ENCODE results near the gene CARD6. TPM values are rescaled to one million over a fixed set of nuclear protein-coding genes. Genes with fewer than 3 reads are reported as not detected.

CARD6 gene
- total RNA-seq, 1 experiment from 2014 or later: 0.49 TPM

GRCh38 chr5:40909723-40910122 is 68.6 kb downstream of the CARD6 start:
- no peaks in the 10 kb centered on the region for H3K27me3 ChIP-seq (ENCODE audit: control insufficient read depth, insufficient read depth, low read length)
- no peak overlapping the region for H3K27ac ChIP-seq (ENCODE audit: low read length)
- POLR2A ChIA-PET: no interaction called here
- DNase-seq (ENCODE audit: low read depth, low spot score) (no peak), ATAC-seq (no peak)
- H3K9me3 ChIP-seq (ENCODE audit: control insufficient read depth, insufficient read depth, low read depth, low read length): no peaks in the 10 kb centered on the region
- H3K4me1 ChIP-seq (ENCODE audit: control insufficient read depth, insufficient read depth, low read length): no peaks in the 10 kb centered on the region
- H3K4me3 ChIP-seq (ENCODE audit: low read depth in 2 of 2, low read length in 2 of 2): no peak overlapping the region
- no TSS peak for BruUV-seq (replicated peaks)
- CTCF ChIA-PET: no interaction called here
- intact Hi-C loops (cut with micrococcal nuclease; ENCODE audit: unreplicated experiment) (loop anchor here (10.0 kb wide), 3 partner anchors 435 to 735 kb away; no protein-coding TSS in a partner anchor), in situ Hi-C loops (cut with HindIII; ENCODE audit: low pct_unique_long_range_greater_than_20kb, low sequenced_read_pairs) (no loop called here)
- no peaks in the 10 kb centered on the region for H3K36me3 ChIP-seq (ENCODE audit: control insufficient read depth, insufficient read depth, low read length)
- TF ChIP-seq SIN3A (IDR thresholded peaks at IDR 0.05; ENCODE audit: borderline replicate concordance, insufficient read depth, low read depth, low read length) (no peak), POLR2AphosphoS5 (IDR thresholded peaks at IDR 0.05; ENCODE audit: low read depth, low read length) (no peak), REST (IDR thresholded peaks at IDR 0.05; ENCODE audit: insufficient read depth in 1 of 2, low read depth in 2 of 2, low read length in 1 of 2) (no peak), CTCF (IDR thresholded peaks at IDR 0.05) (no peak), TCF7L2 (IDR thresholded peaks at IDR 0.05; ENCODE audit: low read depth, low read length) (no peak)

Other genes with a start within 250 kb of the CARD6 start
- gene PTGER4, start 161.5 kb upstream of the CARD6 start, total RNA-seq (2021; ENCODE audit: unreplicated experiment): 20.0 TPM
- gene TTC33, start 85.4 kb upstream of the CARD6 start, total RNA-seq (2021; ENCODE audit: unreplicated experiment): 12.6 TPM
- 75.8 TPM for gene PRKAA1, start 43.0 kb upstream of the CARD6 start, total RNA-seq (2021; ENCODE audit: unreplicated experiment)
- gene RPL37, start 6.1 kb upstream of the CARD6 start, total RNA-seq (2021; ENCODE audit: unreplicated experiment): 916 TPM
- 1.4 TPM for gene C7, start 68.1 kb downstream of the CARD6 start, total RNA-seq (2021; ENCODE audit: unreplicated experiment)
- not detected for gene MROH2B, start 230.0 kb downstream of the CARD6 start, total RNA-seq (2021; ENCODE audit: unreplicated experiment)

All from Panc1 (cell line).